ENCODE data around the gene NAT16.
A peak's percentile ranks its signal among the peaks of the same experiment; 100 is the strongest.
"Not testable (repeated sequence)": the region's sequence is repeated elsewhere in the genome, so short reads cannot be mapped to it uniquely, and the experiment has no call there.

Gene NAT16

DNA sequence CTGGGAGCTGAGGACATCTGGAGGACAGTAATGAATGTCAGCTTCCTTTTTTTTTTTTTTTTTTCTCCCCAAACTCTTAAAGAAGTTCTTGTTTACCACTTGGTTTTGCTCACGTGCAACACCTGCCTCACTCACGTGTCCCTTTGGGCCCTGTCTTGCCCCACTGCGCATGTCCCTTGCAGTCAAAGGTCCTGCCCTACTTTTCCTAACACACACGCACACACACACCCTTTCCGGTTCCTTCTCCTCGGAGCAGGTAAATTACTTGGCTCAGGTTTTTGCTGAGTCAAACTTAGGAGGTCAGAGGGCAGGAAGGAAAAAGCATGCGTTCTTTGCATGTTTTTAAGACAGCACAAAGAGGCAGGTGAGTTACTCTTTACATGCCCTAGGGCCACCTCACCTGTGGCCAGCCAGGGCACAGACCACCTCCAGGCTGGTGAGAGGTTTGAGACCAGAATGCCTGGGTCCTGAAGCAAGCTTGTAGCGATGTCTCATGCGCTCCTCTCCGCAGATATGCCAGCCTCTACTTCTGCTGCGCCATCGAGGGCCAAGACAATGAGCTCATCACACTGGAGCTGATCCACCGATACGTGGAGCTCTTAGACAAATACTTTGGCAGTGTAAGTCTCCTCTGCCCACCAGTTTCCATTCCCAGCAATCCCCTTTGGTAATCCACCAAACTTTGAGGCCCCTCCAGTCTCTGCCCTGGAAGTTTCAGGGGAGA, 23.1 kb downstream of the NAT16 start:
- no peak for DNase-seq (ENCODE audit: low spot score)

DNA sequence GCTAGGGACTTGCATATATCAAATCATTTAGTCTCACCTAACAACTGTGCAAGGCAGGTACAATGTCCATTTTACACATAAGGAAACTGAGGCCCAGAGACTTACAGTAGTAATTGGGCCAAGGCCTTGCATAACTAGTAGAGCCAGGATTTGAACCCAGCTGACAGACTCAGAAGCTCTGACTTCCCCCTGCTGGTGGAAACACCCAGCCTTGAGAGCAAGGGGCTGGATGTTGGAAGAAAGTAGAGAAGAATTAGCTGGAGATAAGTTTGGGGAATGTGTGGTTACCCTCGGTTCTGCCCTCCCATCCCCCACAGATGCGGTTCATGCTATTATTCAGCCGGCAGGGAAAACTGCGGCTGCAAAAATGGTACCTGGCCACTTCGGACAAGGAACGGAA, 23.8 kb downstream of the NAT16 start:
- DNase-seq (ENCODE audit: low spot score) = no peak

DNA sequence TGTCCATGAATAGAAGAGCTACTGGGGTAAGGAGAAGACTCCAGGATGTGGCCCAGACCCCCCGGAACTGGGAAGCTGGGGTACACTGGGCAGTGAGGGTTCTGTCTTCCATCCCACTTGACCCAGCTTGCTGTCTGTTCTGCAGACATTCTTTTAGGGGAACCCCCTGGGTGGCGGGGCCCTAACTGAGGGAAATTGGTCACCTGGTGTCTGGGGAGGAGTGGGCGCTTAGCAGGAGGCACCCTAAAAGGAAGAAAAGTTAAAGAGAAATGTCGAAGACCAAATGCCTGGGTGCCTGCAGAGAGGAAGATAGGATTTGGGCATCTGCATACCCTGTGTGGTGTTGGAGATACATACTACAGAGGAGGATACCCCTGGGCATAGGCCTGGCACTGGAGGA, 24.8 kb downstream of the NAT16 start:
- no peak for DNase-seq (ENCODE audit: low spot score)

DNA sequence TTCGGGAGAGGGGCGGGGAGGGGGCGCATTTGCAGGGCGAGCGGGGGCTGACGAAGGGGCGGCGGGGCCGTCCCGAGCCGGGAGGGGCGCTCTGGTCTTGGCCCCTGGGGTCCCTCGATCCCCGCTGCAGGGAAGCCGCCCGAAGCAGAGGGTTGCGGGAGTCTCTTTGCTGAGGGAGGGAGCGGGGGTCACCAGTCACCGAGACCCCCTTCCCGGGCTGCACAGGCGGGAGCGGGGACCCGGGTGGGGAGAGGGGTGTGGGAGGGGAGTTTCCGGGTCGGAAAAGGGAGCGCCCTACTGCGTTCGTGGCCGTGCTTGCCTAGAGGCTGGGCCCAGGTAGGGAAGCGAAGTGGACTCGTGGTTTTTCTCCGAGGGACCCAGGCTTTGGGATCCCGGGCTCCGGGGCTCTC, 25.4 kb downstream of the NAT16 start:
- no peak for DNase-seq (ENCODE audit: low spot score)

DNA sequence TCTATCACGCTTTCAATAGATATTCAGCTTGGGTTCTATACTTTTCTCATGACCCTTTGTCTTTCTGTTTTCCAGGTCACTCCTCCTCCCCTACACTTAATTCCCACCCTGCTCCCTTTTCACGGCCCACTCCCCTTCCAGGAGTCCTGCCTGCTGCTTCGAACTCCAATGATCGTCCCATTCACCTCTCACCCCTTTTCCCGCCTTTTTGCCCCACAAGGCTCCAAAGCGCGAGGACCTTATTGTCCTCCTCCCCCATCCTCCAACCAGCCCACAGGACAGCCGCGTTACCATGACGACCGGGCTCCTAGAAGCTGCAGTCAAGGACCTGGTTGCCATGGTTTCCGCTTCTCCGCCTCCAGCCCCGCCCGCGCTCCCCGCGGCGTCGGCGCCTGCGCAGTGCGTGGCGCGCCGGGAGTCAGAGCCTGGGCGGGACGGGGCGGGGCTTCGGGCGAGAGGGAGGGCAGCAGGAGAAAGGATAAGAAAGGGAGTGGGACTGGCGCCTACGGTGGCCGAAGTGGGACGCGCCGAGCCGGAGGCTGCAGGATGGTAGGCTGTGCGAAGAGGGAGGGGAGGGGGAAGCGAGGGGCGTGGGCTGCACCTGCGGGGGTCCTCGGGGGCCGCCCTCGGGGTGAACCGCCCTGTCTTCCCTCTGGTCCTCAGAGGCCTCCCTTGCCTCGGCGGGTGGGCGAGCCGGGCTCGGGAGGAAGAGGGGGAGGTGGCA, 26.0 kb downstream of the NAT16 start, which contains the start of gene AP1S1:
AP1S1 (plus strand) TSS at position 508 of the 724 bp plus-strand sequence; CDS start at position 547, 39 bp downstream.
- peak; percentile 97 for DNase-seq (ENCODE audit: low spot score)

DNA sequence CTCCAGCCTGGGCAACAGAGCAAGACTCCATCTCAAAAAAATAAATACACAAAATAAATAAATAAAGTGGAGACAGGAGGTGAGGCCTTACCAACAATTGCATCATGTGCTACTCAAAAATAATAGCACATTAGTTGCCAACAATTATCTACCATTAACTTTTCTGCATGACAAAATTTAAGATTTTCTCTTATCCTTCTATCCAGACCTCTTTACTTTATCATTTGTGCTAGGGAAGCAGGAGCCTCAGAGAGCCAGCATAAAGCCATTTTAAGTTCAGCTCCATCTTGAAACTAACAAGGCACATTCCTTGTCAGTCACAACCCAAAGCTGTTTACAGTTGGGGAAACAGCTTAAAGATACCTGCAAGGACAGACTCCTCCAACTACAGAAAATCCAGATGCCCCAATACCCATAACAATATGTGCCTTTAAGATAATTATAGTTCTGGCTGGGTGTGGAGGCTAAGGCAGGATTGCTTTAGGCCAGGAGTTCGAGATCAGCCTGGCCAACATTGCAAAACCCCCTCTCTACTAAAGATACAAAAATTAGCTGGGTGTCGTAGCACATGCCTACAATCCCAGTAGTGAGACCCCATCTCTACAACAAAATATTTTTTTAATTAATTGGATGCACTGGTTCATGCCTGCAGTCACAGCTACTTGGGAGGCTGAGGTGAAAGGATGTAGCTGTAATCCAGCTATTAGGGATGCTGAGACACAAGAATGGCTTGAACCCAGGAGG, 28.0 kb downstream of the NAT16 start:
- DNase-seq (ENCODE audit: low spot score) = no peak

DNA sequence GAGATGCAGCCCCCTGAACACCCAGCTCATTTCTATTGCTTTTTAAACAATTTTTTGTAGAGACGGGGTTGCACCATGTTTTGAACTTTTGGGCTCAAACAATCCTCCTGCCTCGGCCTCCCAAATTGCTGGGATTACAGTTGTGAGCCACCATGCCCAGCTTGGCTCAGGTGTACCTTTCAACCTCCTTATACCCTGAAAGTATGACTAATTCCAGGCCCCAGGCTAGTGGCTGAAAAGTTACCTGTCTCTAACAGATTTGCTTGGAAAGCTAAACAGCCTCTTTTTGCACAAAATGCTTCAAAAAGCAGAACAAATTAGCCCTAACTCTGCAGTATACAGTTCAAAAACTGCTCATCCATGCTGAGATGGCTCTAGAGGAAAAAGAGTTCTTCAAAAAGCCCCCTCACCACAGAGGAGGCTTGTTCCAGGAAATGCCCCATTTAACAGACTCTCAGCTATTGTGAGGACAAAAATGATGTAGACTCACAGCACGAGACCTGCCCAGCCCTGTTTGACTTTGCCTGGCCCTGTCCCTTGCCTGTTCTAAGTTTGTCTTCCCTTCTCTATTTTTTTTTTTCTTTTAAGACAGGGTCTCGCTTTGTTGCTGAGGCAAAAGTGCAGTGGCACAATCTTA, 39.2 kb downstream of the NAT16 start:
- no peak for DNase-seq (ENCODE audit: low spot score)

DNA sequence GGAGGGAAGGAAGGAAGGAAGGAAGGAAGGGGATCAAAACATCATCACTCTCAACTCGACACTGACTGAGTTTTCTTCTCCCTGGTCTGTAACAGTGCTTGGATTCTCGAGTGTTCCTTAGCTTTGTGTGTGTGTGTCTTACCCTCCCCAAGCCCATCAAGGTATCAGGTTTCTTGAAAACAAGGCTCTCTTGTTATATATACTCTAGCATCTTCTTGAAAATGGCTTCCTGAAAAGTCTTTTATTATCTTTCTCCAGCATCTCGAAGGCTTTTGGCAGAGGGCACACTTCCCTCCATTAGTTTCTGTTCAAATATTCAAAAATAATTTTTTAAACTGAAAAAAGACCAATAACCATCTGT, 39.8 kb downstream of the NAT16 start:
- peak; percentile 82 for DNase-seq (ENCODE audit: low spot score)

DNA sequence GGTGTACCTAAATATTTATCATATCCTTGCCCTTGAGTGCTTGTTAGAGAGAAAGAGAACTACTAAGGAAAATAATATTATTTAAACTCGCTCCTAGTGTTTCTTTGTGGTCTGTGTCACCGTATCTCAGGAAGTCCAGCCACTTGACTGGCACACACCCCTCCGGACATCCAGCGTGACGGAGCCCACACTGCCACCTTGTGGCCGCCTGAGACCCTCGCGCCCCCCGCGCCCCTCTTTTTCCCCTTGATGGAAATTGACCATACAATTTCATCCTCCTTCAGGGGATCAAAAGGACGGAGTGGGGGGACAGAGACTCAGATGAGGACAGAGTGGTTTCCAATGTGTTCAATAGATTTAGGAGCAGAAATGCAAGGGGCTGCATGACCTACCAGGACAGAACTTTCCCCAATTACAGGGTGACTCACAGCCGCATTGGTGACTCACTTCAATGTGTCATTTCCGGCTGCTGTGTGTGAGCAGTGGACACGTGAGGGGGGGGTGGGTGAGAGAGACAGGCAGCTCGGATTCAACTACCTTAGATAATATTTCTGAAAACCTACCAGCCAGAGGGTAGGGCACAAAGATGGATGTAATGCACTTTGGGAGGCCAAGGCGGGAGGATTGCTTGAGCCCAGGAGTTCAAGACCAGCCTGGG, 41.8 kb downstream of the NAT16 start:
- DNase-seq (ENCODE audit: low spot score) = peak; percentile 100

DNA sequence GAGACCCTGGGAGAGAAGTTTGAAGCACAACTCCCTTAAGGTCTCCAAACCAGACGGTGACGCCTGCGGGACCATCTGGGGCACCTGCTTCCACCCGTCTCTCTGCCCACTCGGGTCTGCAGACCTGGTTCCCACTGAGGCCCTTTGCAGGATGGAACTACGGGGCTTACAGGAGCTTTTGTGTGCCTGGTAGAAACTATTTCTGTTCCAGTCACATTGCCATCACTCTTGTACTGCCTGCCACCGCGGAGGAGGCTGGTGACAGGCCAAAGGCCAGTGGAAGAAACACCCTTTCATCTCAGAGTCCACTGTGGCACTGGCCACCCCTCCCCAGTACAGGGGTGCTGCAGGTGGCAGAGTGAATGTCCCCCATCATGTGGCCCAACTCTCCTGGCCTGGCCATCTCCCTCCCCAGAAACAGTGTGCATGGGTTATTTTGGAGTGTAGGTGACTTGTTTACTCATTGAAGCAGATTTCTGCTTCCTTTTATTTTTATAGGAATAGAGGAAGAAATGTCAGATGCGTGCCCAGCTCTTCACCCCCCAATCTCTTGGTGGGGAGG, 42.4 kb downstream of the NAT16 start:
- DNase-seq (ENCODE audit: low spot score) = peak; percentile 58

DNA sequence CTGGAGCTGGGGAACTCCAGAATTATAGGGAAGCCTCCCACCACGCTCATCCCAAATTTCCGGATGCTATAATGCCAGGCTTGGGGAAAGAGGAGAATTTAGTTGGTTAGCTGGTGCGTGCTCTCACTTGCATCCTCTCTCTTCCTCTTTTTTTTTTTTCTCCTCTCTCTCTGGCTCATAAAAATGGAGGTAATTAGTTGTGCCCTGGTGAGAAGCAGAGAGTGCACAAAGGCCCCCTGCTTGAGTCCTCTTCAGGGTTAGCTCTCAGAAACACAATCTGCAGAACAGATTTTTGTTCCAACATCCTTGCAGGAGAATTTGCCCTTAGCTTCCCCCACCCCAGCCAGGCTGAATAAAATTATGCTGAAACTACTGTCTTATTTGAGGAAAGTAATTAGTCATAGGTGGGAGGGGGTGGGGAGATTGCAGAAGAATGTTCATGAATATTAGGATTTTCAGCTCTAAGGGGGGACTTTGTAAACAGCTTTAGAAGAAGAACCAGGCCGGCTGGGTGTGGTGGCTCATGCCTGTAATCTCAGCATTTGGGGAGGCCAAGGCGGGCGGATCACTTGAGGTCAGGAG, 45.6 kb downstream of the NAT16 start:
- no peak for DNase-seq (ENCODE audit: low spot score)

DNA sequence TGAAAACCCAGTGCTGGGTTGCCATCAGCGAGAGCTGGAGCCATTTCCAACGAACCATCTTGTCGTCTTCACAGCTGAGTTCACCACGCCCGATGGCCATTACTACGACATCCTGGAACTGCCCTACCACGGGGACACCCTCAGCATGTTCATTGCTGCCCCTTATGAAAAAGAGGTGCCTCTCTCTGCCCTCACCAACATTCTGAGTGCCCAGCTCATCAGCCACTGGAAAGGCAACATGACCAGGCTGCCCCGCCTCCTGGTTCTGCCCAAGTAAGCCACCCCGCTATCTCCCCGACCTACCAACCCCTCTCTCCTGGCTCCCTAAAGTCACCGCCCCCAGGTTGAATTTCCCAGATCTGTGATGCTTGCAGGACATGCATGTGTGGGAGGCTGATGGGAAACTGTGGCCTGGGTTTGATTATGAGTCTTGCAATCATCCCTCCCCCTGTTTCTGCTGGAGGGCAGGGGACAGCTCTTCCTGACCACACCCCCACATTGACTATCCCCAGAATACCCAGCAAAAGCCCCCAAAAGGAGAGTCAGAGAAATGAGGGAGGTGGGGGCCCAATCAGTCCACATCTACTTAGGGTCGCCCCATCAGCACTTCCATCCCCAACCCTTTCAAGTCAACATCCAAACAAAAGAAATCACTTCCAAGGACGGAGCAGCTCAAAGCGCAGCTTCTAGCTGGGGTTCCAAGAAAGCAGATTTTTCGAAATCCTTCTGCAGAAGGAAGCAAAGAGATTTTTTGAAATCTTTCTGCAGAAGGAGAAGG, 46.3 kb downstream of the NAT16 start:
- no peak for DNase-seq (ENCODE audit: low spot score)

DNA sequence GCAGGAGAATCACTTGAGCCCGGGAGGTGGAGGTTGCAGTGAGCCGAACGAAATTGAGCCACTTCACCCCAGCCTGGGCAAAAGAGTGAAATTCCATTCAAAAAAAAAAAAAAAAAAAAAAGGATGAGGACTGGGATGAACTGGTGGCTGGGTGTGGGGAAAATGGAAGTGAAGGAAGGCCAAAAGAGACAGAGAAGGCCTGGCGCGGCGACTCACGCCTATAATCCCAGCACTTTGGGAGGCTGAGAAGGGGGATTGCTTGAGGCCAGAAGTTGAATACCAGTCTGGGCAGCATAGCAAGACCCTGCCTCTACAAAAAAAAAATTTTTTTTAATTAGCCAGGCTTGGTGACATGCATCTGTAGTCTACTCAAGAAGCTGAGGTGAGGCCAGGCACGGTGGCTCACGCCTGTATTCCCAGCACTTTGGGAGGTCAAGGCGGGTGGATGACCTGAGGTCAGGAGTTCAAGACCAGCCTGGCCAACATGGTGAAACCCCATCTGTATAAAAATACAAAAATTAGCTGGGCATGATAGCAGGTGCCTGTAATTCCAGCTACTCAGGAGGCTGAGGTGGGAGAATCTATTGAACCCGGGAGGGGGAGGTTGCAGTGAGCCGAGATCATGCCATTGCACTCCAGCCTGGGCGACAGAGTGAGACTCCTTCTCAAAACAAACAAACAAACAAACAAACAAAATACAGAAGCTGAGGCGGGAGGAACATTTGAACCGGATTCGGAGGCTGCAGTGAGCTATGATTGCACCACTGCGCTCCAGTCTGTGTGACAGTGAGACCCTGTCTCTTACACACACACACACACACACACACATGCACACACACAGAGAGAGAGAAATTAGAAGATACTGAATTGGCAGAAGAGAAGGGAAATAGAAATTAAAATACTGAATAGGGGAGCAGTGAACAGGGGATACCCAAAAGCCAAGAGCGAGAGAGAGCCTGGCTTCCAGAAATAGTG, 47.2 kb downstream of the NAT16 start:
- DNase-seq (ENCODE audit: low spot score) = not testable (repeated sequence)

DNA sequence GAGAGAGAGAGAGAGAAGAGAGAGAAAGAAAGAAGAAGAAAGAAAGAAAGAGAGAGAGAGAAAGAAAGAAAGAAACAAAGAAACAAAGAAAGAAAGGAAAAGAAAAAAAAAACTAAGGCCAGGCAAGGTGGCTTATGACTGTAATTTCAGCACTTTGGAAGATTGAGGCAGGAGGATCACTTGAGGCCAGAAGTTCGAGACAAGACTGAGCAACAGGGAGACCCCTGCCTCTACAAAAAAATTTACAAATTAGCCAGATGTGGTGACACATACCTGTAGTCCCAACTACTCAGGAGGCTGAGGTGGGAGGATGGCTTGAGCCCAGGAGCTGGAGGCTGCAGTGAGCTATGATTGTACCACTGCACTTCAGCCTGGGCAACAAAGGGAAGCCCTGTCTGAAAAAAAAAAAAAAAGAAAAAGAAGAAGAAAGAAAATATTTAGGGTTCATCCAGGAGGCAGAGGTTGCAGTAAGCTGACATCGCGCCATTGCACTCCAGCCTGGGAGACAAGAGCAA, 50.4 kb downstream of the NAT16 start:
- no peak for DNase-seq (ENCODE audit: low spot score)

DNA sequence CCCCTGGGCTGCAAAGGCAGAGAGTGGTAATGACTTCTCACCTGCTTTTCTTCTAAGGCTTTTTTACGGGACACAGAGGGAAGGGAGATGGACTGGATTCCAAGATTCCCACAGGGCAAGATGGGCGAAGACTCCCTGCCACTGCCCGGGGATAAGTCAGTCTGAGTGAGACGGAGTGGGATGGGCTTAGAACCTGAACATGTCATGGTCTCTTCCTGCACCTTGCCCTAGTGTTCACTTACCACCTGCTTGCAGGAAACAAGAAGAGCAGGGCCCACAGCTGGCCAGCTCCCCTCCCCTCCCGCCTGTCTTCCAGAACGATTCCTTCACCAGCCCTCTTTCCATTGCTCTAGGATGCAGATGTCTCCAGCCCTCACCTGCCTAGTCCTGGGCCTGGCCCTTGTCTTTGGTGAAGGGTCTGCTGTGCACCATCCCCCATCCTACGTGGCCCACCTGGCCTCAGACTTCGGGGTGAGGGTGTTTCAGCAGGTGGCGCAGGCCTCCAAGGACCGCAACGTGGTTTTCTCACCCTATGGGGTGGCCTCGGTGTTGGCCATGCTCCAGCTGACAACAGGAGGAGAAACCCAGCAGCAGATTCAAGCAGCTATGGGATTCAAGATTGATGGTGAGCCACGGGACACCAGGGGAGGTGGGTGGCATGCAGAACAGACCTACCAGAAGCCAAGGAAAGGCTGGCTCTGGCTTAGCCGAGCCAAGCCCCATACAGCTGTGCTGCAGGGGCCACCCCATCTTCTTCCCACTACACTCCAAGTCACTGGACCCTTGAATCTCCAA, 51.9 kb downstream of the NAT16 start:
- no peak for DNase-seq (ENCODE audit: low spot score)

DNA sequence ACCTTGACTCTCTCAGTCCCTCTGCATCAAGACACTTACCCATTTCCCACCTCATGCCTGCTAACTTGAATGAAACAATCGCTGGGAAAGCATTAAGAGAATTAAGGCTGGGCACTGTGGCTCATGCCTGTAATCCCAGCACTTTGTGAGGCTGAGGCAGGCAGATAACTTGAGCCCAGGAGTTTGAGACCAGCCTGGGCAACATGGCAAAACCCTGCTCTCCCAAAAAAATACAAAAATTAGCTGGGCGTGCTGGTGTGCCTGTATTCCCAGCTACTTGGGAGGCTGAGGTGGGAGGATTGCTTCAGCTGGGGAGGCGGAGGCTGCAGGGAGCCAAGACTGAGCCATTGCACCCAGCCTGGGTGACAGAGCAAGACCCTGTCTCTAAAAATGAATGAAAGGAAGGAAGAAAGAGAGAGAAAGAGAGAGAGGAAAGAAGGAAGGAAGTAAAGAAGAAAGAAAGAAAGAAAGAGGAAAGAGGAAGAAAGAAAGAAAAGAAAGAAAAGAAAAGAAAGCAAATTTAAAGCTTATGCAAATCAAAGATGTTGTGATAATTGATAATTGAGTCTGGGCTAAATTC, 52.5 kb downstream of the NAT16 start:
- DNase-seq (ENCODE audit: low spot score) = no peak

DNA sequence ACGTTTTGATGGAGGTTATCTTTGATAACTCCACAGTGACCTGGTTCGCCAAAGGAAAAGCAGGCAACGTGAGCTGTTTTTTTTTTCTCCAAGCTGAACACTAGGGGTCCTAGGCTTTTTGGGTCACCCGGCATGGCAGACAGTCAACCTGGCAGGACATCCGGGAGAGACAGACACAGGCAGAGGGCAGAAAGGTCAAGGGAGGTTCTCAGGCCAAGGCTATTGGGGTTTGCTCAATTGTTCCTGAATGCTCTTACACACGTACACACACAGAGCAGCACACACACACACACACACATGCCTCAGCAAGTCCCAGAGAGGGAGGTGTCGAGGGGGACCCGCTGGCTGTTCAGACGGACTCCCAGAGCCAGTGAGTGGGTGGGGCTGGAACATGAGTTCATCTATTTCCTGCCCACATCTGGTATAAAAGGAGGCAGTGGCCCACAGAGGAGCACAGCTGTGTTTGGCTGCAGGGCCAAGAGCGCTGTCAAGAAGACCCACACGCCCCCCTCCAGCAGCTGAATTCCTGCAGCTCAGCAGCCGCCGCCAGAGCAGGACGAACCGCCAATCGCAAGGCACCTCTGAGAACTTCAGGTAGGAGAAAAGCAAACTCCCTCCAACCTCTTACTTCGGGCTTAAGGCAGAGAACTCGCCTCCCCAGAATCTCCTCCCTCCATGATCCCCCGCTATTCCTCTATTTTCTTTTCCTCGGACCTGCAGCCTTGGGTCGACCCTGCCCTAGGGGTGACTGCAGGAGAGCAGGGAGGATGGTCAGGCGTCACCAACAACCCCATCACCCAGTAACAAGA, 53.2 kb downstream of the NAT16 start, which contains the start of gene SERPINE1:
SERPINE1 (plus strand) TSS at position 454 of the 809 bp plus-strand sequence. CDS start 1,290 bp downstream, outside the sequence.
- peak; percentile 100 for DNase-seq (ENCODE audit: low spot score)

Measured in SW480 (cell line).